H9 (cell line): Measurements from ENCODE around the gene PAQR3. TPM values are rescaled to one million over a fixed set of nuclear protein-coding genes. Genes with fewer than 3 reads are reported as not detected.

Source experiments
- DNase-seq: peaks from one replicate; pipeline ENCODE4 v3.0.0-alpha.2; 2017
- H2AFZ ChIP-seq: one replicate; pipeline ENCODE4 v1.6.1; 2013; ENCODE audit warnings: mild to moderate bottlenecking, low read length, control low read depth, moderate library complexity
- H2AK5ac ChIP-seq: 2 replicates; pipeline ENCODE4 v1.6.1; 2013; ENCODE audit warnings: low read length, control low read depth, mixed read lengths; ENCODE audit not compliant: insufficient read length
- H2BK120ac ChIP-seq: one replicate; pipeline ENCODE4 v1.6.1; 2013; ENCODE audit warnings: low read depth, mild to moderate bottlenecking, low read length, control low read depth, inconsistent platforms; ENCODE audit not compliant: poor library complexity, severe bottlenecking
- H2BK12ac ChIP-seq: 2 replicates; pipeline ENCODE4 v1.6.1; 2013; ENCODE audit warnings: low read length, control low read depth, mixed read lengths, low read depth; ENCODE audit not compliant: insufficient read length
- H2BK15ac ChIP-seq: 2 replicates; pipeline ENCODE4 v1.6.1; 2013; ENCODE audit warnings: low read depth, low read length, control low read depth
- H2BK20ac ChIP-seq: one replicate; pipeline ENCODE4 v1.6.1; 2013; ENCODE audit warnings: low read depth, mild to moderate bottlenecking, low read length, control low read depth, inconsistent platforms; ENCODE audit not compliant: poor library complexity, severe bottlenecking
- H2BK5ac ChIP-seq: 2 replicates; pipeline ENCODE4 v1.6.1; 2013; ENCODE audit warnings: low read length, control low read depth, mixed read lengths; ENCODE audit not compliant: insufficient read length
- H3K14ac ChIP-seq: 2 replicates; pipeline ENCODE4 v1.6.1; 2013; ENCODE audit warnings: low read length, control low read depth; ENCODE audit not compliant: insufficient read depth
- H3K18ac ChIP-seq: 2 replicates; pipeline ENCODE4 v1.6.1; 2013; ENCODE audit warnings: low read depth, mild to moderate bottlenecking, mixed read lengths, low read length, control low read depth; ENCODE audit not compliant: insufficient read length
- H3K23ac ChIP-seq: 2 replicates; pipeline ENCODE4 v1.6.1; 2013; ENCODE audit warnings: low read length, control low read depth, mixed read lengths, low read depth; ENCODE audit not compliant: insufficient read length
- H3K23me2 ChIP-seq: 2 replicates; pipeline ENCODE4 v1.6.1; 2013; ENCODE audit warnings: low read depth, mild to moderate bottlenecking, mixed read lengths, low read length, control low read depth; ENCODE audit not compliant: insufficient read length, poor library complexity, severe bottlenecking
- H3K27ac ChIP-seq: 2 replicates; pipeline ENCODE4 v1.5.1; 2013; ENCODE audit warnings: low read length, control low read depth, mixed read lengths, low read depth; ENCODE audit not compliant: insufficient read length
- H3K27me3 ChIP-seq: 2 replicates; pipeline ENCODE4 v1.6.1; 2013; ENCODE audit warnings: low read length, control low read depth, inconsistent platforms; ENCODE audit not compliant: insufficient read depth
- H3K4ac ChIP-seq: 2 replicates; pipeline ENCODE4 v1.6.1; 2013; ENCODE audit warnings: low read depth, mild to moderate bottlenecking, control low read depth, inconsistent platforms, low read length, moderate library complexity
- H3K4me1 ChIP-seq: 2 replicates; pipeline ENCODE4 v1.6.1; 2013; ENCODE audit warnings: low read length, control low read depth, inconsistent platforms; ENCODE audit not compliant: insufficient read depth
- H3K4me2 ChIP-seq: 2 replicates; pipeline ENCODE4 v1.6.1; 2013; ENCODE audit warnings: low read length, control low read depth, mixed read lengths; ENCODE audit not compliant: insufficient read length, insufficient read depth
- H3K56ac ChIP-seq: 2 replicates; pipeline ENCODE4 v1.6.1; 2013; ENCODE audit warnings: low read depth, mild to moderate bottlenecking, mixed read lengths, low read length, control low read depth; ENCODE audit not compliant: insufficient read length
- H3K79me1 ChIP-seq: 2 replicates; pipeline ENCODE4 v1.6.1; 2013; ENCODE audit warnings: low read depth, mild to moderate bottlenecking, moderate library complexity, low read length, control low read depth, inconsistent platforms; ENCODE audit not compliant: insufficient read depth, poor library complexity, severe bottlenecking
- H3K79me2 ChIP-seq: 2 replicates; pipeline ENCODE4 v1.6.1; 2013; ENCODE audit warnings: low read length, control low read depth, inconsistent platforms; ENCODE audit not compliant: insufficient read depth
- H3K9ac ChIP-seq: 2 replicates; pipeline ENCODE4 v1.6.1; 2013; ENCODE audit warnings: low read length, control low read depth, mixed read lengths; ENCODE audit not compliant: insufficient read length; ENCODE audit errors: extremely low read depth
- H3K9me3 ChIP-seq: one replicate; pipeline ENCODE4 v1.6.1; 2013; ENCODE audit warnings: low read depth, low read length, inconsistent platforms; ENCODE audit not compliant: control insufficient read depth
- H3T11ph ChIP-seq: one replicate; pipeline ENCODE4 v1.6.1; 2013; ENCODE audit warnings: mild to moderate bottlenecking, low read length, control low read depth, inconsistent platforms
- H4K20me1 ChIP-seq: one replicate; pipeline ENCODE4 v1.6.1; 2013; ENCODE audit not compliant: control insufficient read depth, insufficient read length, insufficient read depth
- H4K5ac ChIP-seq: 2 replicates; pipeline ENCODE4 v1.6.1; 2013; ENCODE audit warnings: low read depth, mild to moderate bottlenecking, mixed read lengths, low read length, control low read depth; ENCODE audit not compliant: insufficient read length
- H4K8ac ChIP-seq: replicated peaks from 2 replicates; pipeline ENCODE4 v1.6.1; 2013; ENCODE audit warnings: low read length, control low read depth, mixed read lengths, low read depth; ENCODE audit not compliant: insufficient read length
- H4K91ac ChIP-seq: 2 replicates; pipeline ENCODE4 v1.6.1; 2013; ENCODE audit warnings: low read depth, mild to moderate bottlenecking, moderate library complexity, mixed read lengths, low read length, control low read depth; ENCODE audit not compliant: insufficient read length
- H3K27ac Mint-ChIP-seq, 3 experiments: 2 replicates in 2 of 3; 3 replicates in 1 of 3; pipeline ENCODE4 v1.8.0; 2020 to 2021; ENCODE audit warnings: mixed read lengths in 3 of 3, mild to moderate bottlenecking in 1 of 3, moderate library complexity in 1 of 3
- H3K27me3 Mint-ChIP-seq: 2 replicates; pipeline ENCODE4 v1.8.0; 2021; ENCODE audit warnings: low read depth, mild to moderate bottlenecking, moderate library complexity, mixed read lengths
- H3K36me3 Mint-ChIP-seq, 3 experiments: 2 replicates in 2 of 3; 3 replicates in 1 of 3; pipeline ENCODE4 v1.8.0; 2020 to 2021; ENCODE audit warnings: low read depth in 3 of 3, mixed read lengths in 3 of 3; ENCODE audit not compliant: insufficient read depth in 1 of 3
- H3K4me1 Mint-ChIP-seq, 2 experiments: 2 replicates each; pipeline ENCODE4 v1.8.0; 2020; ENCODE audit warnings: mixed read lengths in 2 of 2
- H3K4me3 Mint-ChIP-seq, 2 experiments: 2 replicates in 1 of 2; 3 replicates in 1 of 2; pipeline ENCODE4 v1.8.0; 2020 to 2021; ENCODE audit warnings: mild to moderate bottlenecking in 2 of 2, mixed read lengths in 2 of 2, moderate library complexity in 1 of 2
- H3K9me3 Mint-ChIP-seq, 2 experiments: 2 replicates in 1 of 2; 3 replicates in 1 of 2; pipeline ENCODE4 v1.8.0; 2020; ENCODE audit warnings: mild to moderate bottlenecking in 2 of 2, mixed read lengths in 2 of 2, moderate library complexity in 1 of 2
- CTCF ChIP-seq: fragments of 200-600 bp; sonication (generic); conservative IDR thresholded peaks from 3 replicates; pipeline ENCODE4 v1.8.0; 2021; ENCODE audit warnings: antibody characterized with exemption, mild to moderate bottlenecking
- WGBS: extraction: QIAGEN DNeasy Blood & Tissue Kit; methylation state at CpG from one replicate; pipeline ENCODE4 v1.1.7; 2013; ENCODE audit warnings: missing lambda C conversion rate, low lambda C conversion rate, mixed read lengths; ENCODE audit not compliant: insufficient read length; ENCODE audit errors: extremely low coverage; 5-methylcytosine and 5-hydroxymethylcytosine counted together
- total RNA-seq: library from RNA; stranded (reverse); gene quantifications from 2 replicates; pipeline ENCODE4 v1.2.1, GENCODE V29; 2021

PAQR3 gene
- total RNA-seq, 1 experiment from 2014 or later = 26.3 TPM

- Histone ChIP-seq H3K4me2 (peak overlapping the region; percentile 56), H2BK12ac (no peak overlapping the region), H3K27ac (no peak overlapping the region), H4K8ac (no peak overlapping the region), H3T11ph (no peak overlapping the region), H4K5ac (no peak overlapping the region), H3K4me1 (peaks cover 13% of the 10 kb centered on the region; the same call in 1 of the 2 replicates), H2BK15ac (no peak overlapping the region; the same call in 1 of the 2 replicates), H3K4ac (no peak overlapping the region), H2AFZ (no peak overlapping the region), H2AK5ac (no peak overlapping the region), H3K79me2 (no peaks in the 10 kb centered on the region; the same call in 1 of the 2 replicates), H2BK20ac (no peak overlapping the region), H3K56ac (no peak overlapping the region), H3K14ac (no peak overlapping the region), H3K9me3 (no peaks in the 10 kb centered on the region), H2BK120ac (no peak overlapping the region), H4K20me1 (no peaks in the 10 kb centered on the region), H3K27me3 (no peaks in the 10 kb centered on the region; the same call in 1 of the 2 replicates), H4K91ac (no peak overlapping the region), H3K23me2 (peaks cover 6% of the 10 kb centered on the region), H3K79me1 (no peaks in the 10 kb centered on the region), H2BK5ac (no peak overlapping the region), H3K9ac (no peak overlapping the region), H3K18ac (no peak overlapping the region), H3K23ac (no peak overlapping the region)
- Mint-ChIP-seq H3K36me3 (peaks cover 0 to 3% (median 0%) of the 10 kb centered on the region in 3 experiments; a peak in 2 of 7 replicates), H3K27me3 (peaks cover 27% of the 10 kb centered on the region), H3K4me3 (peak overlapping the region; percentile 77 to 83), H3K27ac (no peak overlapping the region; a peak in 1 of 7 replicates), H3K4me1 (peaks cover 30 to 32% of the 10 kb centered on the region in 2 experiments), H3K9me3 (no peaks in the 10 kb centered on the region)
- no peak for TF ChIP-seq CTCF
- no CpG with 5 or more reads among the region's 4 CpGs for WGBS
- no peak for DNase-seq
Measured at GRCh38 chr4:78937837-78938236, 1.4 kb downstream of the PAQR3 start.
